HepG2 (cell line): Measurements from ENCODE around the gene TSR1.

Source experiments
- CTCF ChIP-seq: sonication (generic); formaldehyde crosslinking; IDR thresholded peaks from 2 replicates; pipeline ENCODE4 v1.5.0; 2020; ENCODE audit warnings: mild to moderate bottlenecking, missing genetic modification reagents, moderate library complexity
- MYNN ChIP-seq: sonication (generic); formaldehyde crosslinking; IDR thresholded peaks from 2 replicates; pipeline ENCODE4 v1.4.0; 2020; ENCODE audit warnings: mild to moderate bottlenecking, low read depth, missing genetic modification reagents

DNA sequence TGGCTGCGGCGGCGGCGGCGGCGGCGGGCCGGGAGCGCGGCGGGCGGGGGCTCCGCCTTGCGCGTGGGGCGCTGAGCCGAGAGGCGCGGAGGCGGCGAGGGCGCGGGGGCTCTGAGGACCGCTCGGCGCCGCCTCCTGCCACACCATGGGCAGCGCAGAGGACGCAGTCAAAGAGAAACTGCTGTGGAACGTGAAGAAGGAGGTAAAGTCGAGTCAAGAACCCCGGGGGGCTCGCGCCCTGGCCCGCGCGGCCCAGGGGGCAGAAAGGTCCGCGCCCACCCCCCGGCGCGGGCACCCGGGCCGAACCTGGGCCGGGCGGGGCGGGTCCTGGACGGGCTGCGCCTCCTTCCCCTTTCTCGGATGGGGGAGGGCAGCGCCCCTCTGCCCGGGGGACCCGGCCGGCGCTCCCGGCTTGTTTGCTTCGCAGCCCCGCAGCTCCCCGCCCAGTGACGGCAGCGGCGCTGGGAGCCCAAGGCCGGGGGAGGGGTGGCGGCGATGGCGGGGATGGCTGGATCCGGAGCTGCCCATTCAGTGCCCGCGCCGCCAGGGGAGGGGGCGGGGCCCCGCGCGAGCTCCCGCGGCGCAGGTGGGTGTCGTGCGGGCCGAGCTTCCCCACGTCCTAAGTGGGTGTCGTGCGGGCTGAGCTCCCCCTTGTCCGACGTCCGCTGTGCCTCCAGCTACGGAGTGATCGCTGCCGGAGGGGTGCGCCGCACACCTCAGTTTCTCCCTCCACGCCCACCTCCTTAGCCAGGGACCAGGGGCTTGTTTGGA, 1.5 kb upstream of the TSR1 start:
- no peak for TF ChIP-seq MYNN
- TF ChIP-seq CTCF (CRISPR knock-in tag), result no peak
